GM19043 (cell line): Measurements from ENCODE around the gene MAP3K20.

Source experiments
- ATAC-seq: cut with Tn5 transposase; IDR thresholded peaks from one replicate; pipeline ENCODE4 v1.9.1; 2021; ENCODE audit warnings: low read depth; ENCODE audit not compliant: unreplicated experiment

MAP3K20 gene

GRCh38 chr2:173221937-173222594 lies 146.4 kb downstream of the MAP3K20 start:
- ATAC-seq, result peak; percentile 87

- no peak for ATAC-seq
Observed at GRCh38 chr2:173223871-173224270, 148.2 kb downstream of the MAP3K20 start.

- ATAC-seq, result no peak
Observed at GRCh38 chr2:173226899-173227698, 151.5 kb downstream of the MAP3K20 start.

GRCh38 chr2:173229086-173229485 lies 153.4 kb downstream of the MAP3K20 start:
- no peak for ATAC-seq

GRCh38 chr2:173230181-173230580 lies 154.5 kb downstream of the MAP3K20 start:
- ATAC-seq, result no peak

GRCh38 chr2:173231042-173231441 lies 155.4 kb downstream of the MAP3K20 start:
- ATAC-seq, result no peak

- ATAC-seq, result no peak
Observed at GRCh38 chr2:173231465-173231864, 155.8 kb downstream of the MAP3K20 start.

GRCh38 chr2:173232956-173233744 lies 157.5 kb downstream of the MAP3K20 start:
- no peak for ATAC-seq

GRCh38 chr2:173235947-173236803 lies 160.5 kb downstream of the MAP3K20 start:
- no peak for ATAC-seq

GRCh38 chr2:173238385-173238784 lies 162.7 kb downstream of the MAP3K20 start:
- ATAC-seq, result no peak

GRCh38 chr2:173238831-173239230 lies 163.2 kb downstream of the MAP3K20 start:
- ATAC-seq, result no peak

- peak; percentile 94 for ATAC-seq
Observed at GRCh38 chr2:173239644-173240043, 164.0 kb downstream of the MAP3K20 start.

- ATAC-seq, result peak; percentile 17
Observed at GRCh38 chr2:173240083-173240482, 164.4 kb downstream of the MAP3K20 start.

- ATAC-seq, result no peak
Observed at GRCh38 chr2:173241643-173242042, 166.0 kb downstream of the MAP3K20 start.

- ATAC-seq, result no peak
Observed at GRCh38 chr2:173247156-173247555, 171.5 kb downstream of the MAP3K20 start.

GRCh38 chr2:173248381-173248780 lies 172.7 kb downstream of the MAP3K20 start:
- ATAC-seq, result no peak

GRCh38 chr2:173249661-173250641 lies 174.3 kb downstream of the MAP3K20 start:
- ATAC-seq, result no peak

GRCh38 chr2:173251225-173251624 lies 175.6 kb downstream of the MAP3K20 start:
- ATAC-seq, result no peak

GRCh38 chr2:173252581-173252980 lies 176.9 kb downstream of the MAP3K20 start:
- no peak for ATAC-seq
